BLaER1 treated with 17β-estradiol and CSF1 and Interleukin-3, amounts not matched to agents 10 nM and 100 nM (cell line): Measurements from ENCODE around the gene TSPAN18.

ENCODE experiments used
- H3K27ac ChIP-seq, 11 experiments: shearing (Covaris generic); formaldehyde crosslinking; 2 replicates each; pipeline ENCODE4 v1.8.1; 2022
- H3K27me3 ChIP-seq, 11 experiments: shearing (Covaris generic); formaldehyde crosslinking; 2 replicates each; pipeline ENCODE4 v1.8.1; 2022
- H3K36me3 ChIP-seq, 11 experiments: shearing (Covaris generic); formaldehyde crosslinking; 2 replicates each; pipeline ENCODE4 v1.8.1; 2022
- H3K4me1 ChIP-seq, 10 experiments: shearing (Covaris generic); formaldehyde crosslinking; 2 replicates each; pipeline ENCODE4 v1.8.1; 2022
- H3K4me2 ChIP-seq, 11 experiments: shearing (Covaris generic); formaldehyde crosslinking; 2 replicates each; pipeline ENCODE4 v1.8.1; 2022
- H3K4me3 ChIP-seq, 10 experiments: shearing (Covaris generic); formaldehyde crosslinking; 2 replicates each; pipeline ENCODE4 v1.8.1; 2022
- H3K9ac ChIP-seq, 11 experiments: shearing (Covaris generic); formaldehyde crosslinking; 2 replicates each; pipeline ENCODE4 v1.8.1; 2022
- H3K9me3 ChIP-seq, 11 experiments: shearing (Covaris generic); formaldehyde crosslinking; replicated peaks in 1 of 11; 2 replicates each; pipeline ENCODE4 v1.8.1; 2022
- H4K20me1 ChIP-seq, 11 experiments: shearing (Covaris generic); formaldehyde crosslinking; 2 replicates each; pipeline ENCODE4 v1.8.1; 2022
- Cebpa-rat ChIP-seq, 11 experiments: shearing (Covaris generic); IDR thresholded peaks; 2 replicates each; pipeline ENCODE4 v1.8.1; 2022

The TSPAN18 gene

GRCh38 chr11:44748606-44749005 is 21.8 kb downstream of the TSPAN18 start:
- no peak for TF ChIP-seq Cebpa-rat (IDR thresholded peaks at IDR 0.05)
- H3K9ac ChIP-seq = no peak overlapping the region
- H3K27ac ChIP-seq = no peak overlapping the region
- H3K36me3 ChIP-seq = no peaks in the 10 kb centered on the region
- H3K4me1 ChIP-seq = no peaks in the 10 kb centered on the region
- no peaks in the 10 kb centered on the region for H3K9me3 ChIP-seq
- no peak overlapping the region for H3K4me2 ChIP-seq
- no peaks in the 10 kb centered on the region for H4K20me1 ChIP-seq
- H3K27me3 ChIP-seq = no peaks in the 10 kb centered on the region
- H3K4me3 ChIP-seq = no peak overlapping the region

- Histone ChIP-seq H3K4me2 (no peak overlapping the region), H3K4me3 (no peak overlapping the region), H3K9ac (no peak overlapping the region), H3K4me1 (no peaks in the 10 kb centered on the region), H3K27me3 (no peaks in the 10 kb centered on the region), H3K9me3 (no peaks in the 10 kb centered on the region), H3K27ac (no peak overlapping the region), H3K36me3 (no peaks in the 10 kb centered on the region), H4K20me1 (no peaks in the 10 kb centered on the region)
- no peak for TF ChIP-seq Cebpa-rat (IDR thresholded peaks at IDR 0.05)
Measured at GRCh38 chr11:44749189-44749588, 22.4 kb downstream of the TSPAN18 start.

- Histone ChIP-seq H3K36me3 (no peaks in the 10 kb centered on the region), H3K9me3 (no peaks in the 10 kb centered on the region), H3K27ac (no peak overlapping the region), H4K20me1 (no peaks in the 10 kb centered on the region), H3K27me3 (no peaks in the 10 kb centered on the region), H3K4me1 (no peaks in the 10 kb centered on the region), H3K4me3 (no peak overlapping the region), H3K4me2 (no peak overlapping the region), H3K9ac (no peak overlapping the region)
- TF ChIP-seq Cebpa-rat (IDR thresholded peaks at IDR 0.05) = no peak
Measured at GRCh38 chr11:44750551-44751465, 24.0 kb downstream of the TSPAN18 start.

- peaks cover 0 to 5% (median 3%) of the 10 kb centered on the region in 11 experiments; a peak in 15 of 22 replicates for H3K9me3 ChIP-seq
- H3K4me1 ChIP-seq = no peaks in the 10 kb centered on the region
- no peak overlapping the region for H3K4me3 ChIP-seq
- no peaks in the 10 kb centered on the region for H3K36me3 ChIP-seq
- no peaks in the 10 kb centered on the region for H4K20me1 ChIP-seq
- no peak for TF ChIP-seq Cebpa-rat (IDR thresholded peaks at IDR 0.05)
- no peak overlapping the region for H3K9ac ChIP-seq
- H3K4me2 ChIP-seq = no peak overlapping the region
- no peak overlapping the region for H3K27ac ChIP-seq
- no peaks in the 10 kb centered on the region for H3K27me3 ChIP-seq
Measured at GRCh38 chr11:44752300-44752699, 25.5 kb downstream of the TSPAN18 start.

- Histone ChIP-seq H3K4me3 (no peak overlapping the region), H3K4me1 (no peaks in the 10 kb centered on the region)
Measured at GRCh38 chr11:44752713-44753112, 26.0 kb downstream of the TSPAN18 start.

GRCh38 chr11:44753961-44754645 is 27.3 kb downstream of the TSPAN18 start:
- H3K27me3 ChIP-seq = no peaks in the 10 kb centered on the region

More at GRCh38 chr11:44752713-44753112, 26.0 kb downstream of the TSPAN18 start:
- no peak for TF ChIP-seq Cebpa-rat (IDR thresholded peaks at IDR 0.05)
- Histone ChIP-seq H3K4me2 (no peak overlapping the region), H4K20me1 (no peaks in the 10 kb centered on the region), H3K36me3 (no peaks in the 10 kb centered on the region), H3K27me3 (no peaks in the 10 kb centered on the region), H3K9ac (no peak overlapping the region), H3K9me3 (peaks cover 0 to 9% (median 7%) of the 10 kb centered on the region in 11 experiments; a peak in 17 of 22 replicates), H3K27ac (no peak overlapping the region)

GRCh38 chr11:44754876-44755555 is 28.3 kb downstream of the TSPAN18 start:
- no peak for TF ChIP-seq Cebpa-rat (IDR thresholded peaks at IDR 0.05)
- H3K4me1 ChIP-seq = no peaks in the 10 kb centered on the region

More at GRCh38 chr11:44753961-44754645, 27.3 kb downstream of the TSPAN18 start:
- no peak overlapping the region for H3K4me2 ChIP-seq
- H3K9me3 ChIP-seq = peaks cover 0 to 23% (median 21%) of the 10 kb centered on the region in 11 experiments; a peak in 21 of 22 replicates
- no peak for TF ChIP-seq Cebpa-rat (IDR thresholded peaks at IDR 0.05)
- no peaks in the 10 kb centered on the region for H4K20me1 ChIP-seq
- H3K27ac ChIP-seq = no peak overlapping the region
- H3K4me3 ChIP-seq = no peak overlapping the region
- H3K9ac ChIP-seq = no peak overlapping the region
- no peaks in the 10 kb centered on the region for H3K4me1 ChIP-seq
- H3K36me3 ChIP-seq = no peaks in the 10 kb centered on the region

GRCh38 chr11:44755556-44756523 is 29.1 kb downstream of the TSPAN18 start:
- no peaks in the 10 kb centered on the region for H3K4me1 ChIP-seq
- H3K4me2 ChIP-seq = no peak overlapping the region
- no peak overlapping the region for H3K4me3 ChIP-seq
- no peak overlapping the region for H3K27ac ChIP-seq
- no peak overlapping the region for H3K9ac ChIP-seq
- no peaks in the 10 kb centered on the region for H3K27me3 ChIP-seq
- H4K20me1 ChIP-seq = no peaks in the 10 kb centered on the region
- TF ChIP-seq Cebpa-rat (IDR thresholded peaks at IDR 0.05) = no peak
- H3K9me3 ChIP-seq = peaks cover 0 to 24% (median 22%) of the 10 kb centered on the region in 11 experiments; a peak in 21 of 22 replicates
- no peaks in the 10 kb centered on the region for H3K36me3 ChIP-seq

More at GRCh38 chr11:44754876-44755555, 28.3 kb downstream of the TSPAN18 start:
- H3K9ac ChIP-seq = no peak overlapping the region
- no peaks in the 10 kb centered on the region for H3K27me3 ChIP-seq
- no peaks in the 10 kb centered on the region for H3K36me3 ChIP-seq
- H3K4me2 ChIP-seq = no peak overlapping the region
- H3K27ac ChIP-seq = no peak overlapping the region
- no peaks in the 10 kb centered on the region for H4K20me1 ChIP-seq
- H3K9me3 ChIP-seq = peaks cover 0 to 24% (median 22%) of the 10 kb centered on the region in 11 experiments; a peak in 21 of 22 replicates
- H3K4me3 ChIP-seq = no peak overlapping the region
